K562 (cell line): ENCODE results near the gene PYCR2.

Source experiments
- CTCF ChIP-seq, 3 experiments: IDR thresholded peaks in 2 of 3; conservative IDR thresholded peaks in 1 of 3; 2 replicates each; pipeline ENCODE4 v1.5.1; 2011 to 2012; ENCODE audit warnings: low read length in 3 of 3, mild to moderate bottlenecking in 3 of 3, control low read depth in 2 of 3, improper control_type of control experiment in 1 of 3, inconsistent platforms in 1 of 3, low read depth in 1 of 3, mixed read lengths in 1 of 3, moderate library complexity in 1 of 3; ENCODE audit not compliant: insufficient read depth in 2 of 3
- HNRNPUL1 ChIP-seq: fragments of 200-400 bp; formaldehyde crosslinking; IDR thresholded peaks from 2 replicates; pipeline ENCODE4 v1.6.1; 2017; ENCODE audit warnings: low read length
- JUNB ChIP-seq: fragments of 450-650 bp; formaldehyde crosslinking; conservative IDR thresholded peaks from 2 replicates; pipeline ENCODE4 v1.4.0; 2020; ENCODE audit warnings: mild to moderate bottlenecking
- POLR2A ChIP-seq: fragments of 450-650 bp; conservative IDR thresholded peaks from 2 replicates; pipeline ENCODE4 v1.6.1; 2016
- ZNF431 ChIP-seq: sonication (generic); formaldehyde crosslinking; IDR thresholded peaks from 2 replicates; pipeline ENCODE4 v1.8.0; 2022; ENCODE audit warnings: mild to moderate bottlenecking, missing genetic modification reagents
- TF ChIP-seq, protein P1 (sequence below): fragments of 250-450 bp; sonication (Bioruptor Pico); IDR thresholded peaks from 2 replicates; pipeline ENCODE4 v1.8.0; 2022; ENCODE audit warnings: inconsistent platforms, mild to moderate bottlenecking, moderate library complexity, borderline replicate concordance

GRCh38 chr1:225917536-225917935, 6.5 kb downstream of the PYCR2 start:
- TF ChIP-seq CTCF (IDR thresholded peaks at IDR 0.05 in 2 of 3, conservative IDR thresholded peaks at IDR 0.05 in 1 of 3; ENCODE audit: insufficient read depth in 2 of 3, low read depth in 1 of 3, low read length in 3 of 3) = no peak
- TF ChIP-seq ZNF431 (CRISPR knock-in tag) = no peak
- TF ChIP-seq JUNB (CRISPR knock-in tag) = no peak
- TF ChIP-seq HNRNPUL1 = no peak
- TF ChIP-seq, protein P1, sequence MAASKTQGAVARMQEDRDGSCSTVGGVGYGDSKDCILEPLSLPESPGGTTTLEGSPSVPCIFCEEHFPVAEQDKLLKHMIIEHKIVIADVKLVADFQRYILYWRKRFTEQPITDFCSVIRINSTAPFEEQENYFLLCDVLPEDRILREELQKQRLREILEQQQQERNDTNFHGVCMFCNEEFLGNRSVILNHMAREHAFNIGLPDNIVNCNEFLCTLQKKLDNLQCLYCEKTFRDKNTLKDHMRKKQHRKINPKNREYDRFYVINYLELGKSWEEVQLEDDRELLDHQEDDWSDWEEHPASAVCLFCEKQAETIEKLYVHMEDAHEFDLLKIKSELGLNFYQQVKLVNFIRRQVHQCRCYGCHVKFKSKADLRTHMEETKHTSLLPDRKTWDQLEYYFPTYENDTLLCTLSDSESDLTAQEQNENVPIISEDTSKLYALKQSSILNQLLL (CRISPR knock-in tag) = no peak
- no peak for TF ChIP-seq POLR2A
